GM21360 (cell line): ENCODE data around the gene TTC34.
"Not testable (repeated sequence)": the region's sequence is repeated elsewhere in the genome, so short reads cannot be mapped to it uniquely, and the experiment has no call there.

Experiments used
- ATAC-seq: cut with Tn5 transposase; IDR thresholded peaks from one replicate; pipeline ENCODE4 v1.9.1; 2021; ENCODE audit warnings: mild to moderate bottlenecking, moderate library complexity; ENCODE audit not compliant: unreplicated experiment

The TTC34 gene

GRCh38 chr1:2630498-2631135, 170.9 kb downstream of the TTC34 start:
- ATAC-seq: no peak

GRCh38 chr1:2629627-2630497, 171.6 kb downstream of the TTC34 start:
- no peak for ATAC-seq

- ATAC-seq: no peak
Observed at GRCh38 chr1:2628933-2629626, 172.4 kb downstream of the TTC34 start.

GRCh38 chr1:2628191-2628932, 173.1 kb downstream of the TTC34 start:
- ATAC-seq: no peak

- no peak for ATAC-seq
Observed at GRCh38 chr1:2627746-2628145, 173.7 kb downstream of the TTC34 start.

DNA sequence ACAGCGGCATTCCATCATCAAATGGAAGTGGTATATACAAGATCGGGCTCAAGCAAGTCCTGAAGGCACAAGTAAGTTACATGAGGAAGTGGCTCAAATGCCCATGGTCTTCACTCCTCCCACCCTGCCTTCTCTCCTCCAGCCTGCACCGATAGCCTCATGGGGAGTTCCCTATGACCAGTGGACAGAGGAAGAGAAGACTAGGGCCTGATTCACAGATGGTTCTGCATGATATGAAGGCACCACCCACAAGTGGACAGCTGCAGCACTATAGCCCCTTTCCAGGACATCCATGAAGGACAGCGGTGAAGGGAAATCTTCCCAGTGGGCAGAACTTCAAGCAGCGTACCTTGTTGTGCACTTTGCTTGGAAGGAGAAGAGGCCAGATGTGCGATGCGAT, 175.7 kb downstream of the TTC34 start:
- not testable (repeated sequence) for ATAC-seq

DNA sequence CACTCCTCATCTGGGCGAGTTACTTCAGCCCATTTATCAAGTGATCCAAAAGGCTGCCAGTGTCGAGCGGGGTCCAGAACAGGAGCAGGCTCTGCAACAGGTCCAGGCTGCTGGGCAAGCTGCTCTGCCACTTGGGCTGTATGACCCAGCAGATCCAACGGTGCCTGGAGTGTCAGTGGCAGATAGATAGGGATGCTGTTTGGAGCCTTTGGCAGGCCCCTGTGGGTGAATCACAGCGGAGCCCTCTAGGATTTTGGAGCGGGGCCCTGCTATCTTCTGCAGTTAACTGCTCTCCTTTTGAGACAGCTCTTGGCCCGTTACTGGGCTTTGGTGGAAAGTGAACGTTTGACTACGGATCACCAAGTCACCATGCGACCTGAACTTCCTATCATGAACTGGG, 176.2 kb downstream of the TTC34 start:
- no peak for ATAC-seq

DNA sequence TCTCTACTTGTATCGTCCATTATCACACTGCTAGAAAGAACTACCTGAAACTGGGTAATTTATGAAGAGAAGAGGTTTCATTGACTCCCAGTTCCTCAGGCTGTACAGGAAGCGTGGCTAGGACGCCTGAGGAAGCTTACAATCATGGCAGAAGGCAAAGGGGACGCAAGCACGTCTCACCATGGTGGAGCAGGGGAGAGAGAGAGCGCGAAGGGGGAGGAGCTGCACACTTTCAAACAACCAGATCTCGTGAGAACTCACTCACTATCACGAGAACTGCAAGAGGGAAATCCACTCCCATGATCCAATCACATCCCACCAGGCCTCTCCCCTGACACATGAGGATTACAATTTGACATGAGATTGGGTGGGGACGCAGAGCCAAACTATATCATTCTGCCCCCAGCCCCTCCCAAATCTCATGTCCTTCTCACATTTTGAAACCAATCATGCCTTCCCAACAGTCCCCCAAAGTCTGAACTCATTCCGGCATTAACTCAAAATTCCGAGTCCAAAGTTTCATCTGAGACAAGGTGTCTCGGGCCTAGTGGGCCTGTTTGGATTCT, 176.7 kb downstream of the TTC34 start:
- no peak for ATAC-seq

GRCh38 chr1:2623571-2624337, 177.7 kb downstream of the TTC34 start:
- ATAC-seq: no peak

- no peak for ATAC-seq
Observed at GRCh38 chr1:2617971-2618470, 183.5 kb downstream of the TTC34 start.

GRCh38 chr1:2614145-2614544, 187.3 kb downstream of the TTC34 start:
- no peak for ATAC-seq

DNA sequence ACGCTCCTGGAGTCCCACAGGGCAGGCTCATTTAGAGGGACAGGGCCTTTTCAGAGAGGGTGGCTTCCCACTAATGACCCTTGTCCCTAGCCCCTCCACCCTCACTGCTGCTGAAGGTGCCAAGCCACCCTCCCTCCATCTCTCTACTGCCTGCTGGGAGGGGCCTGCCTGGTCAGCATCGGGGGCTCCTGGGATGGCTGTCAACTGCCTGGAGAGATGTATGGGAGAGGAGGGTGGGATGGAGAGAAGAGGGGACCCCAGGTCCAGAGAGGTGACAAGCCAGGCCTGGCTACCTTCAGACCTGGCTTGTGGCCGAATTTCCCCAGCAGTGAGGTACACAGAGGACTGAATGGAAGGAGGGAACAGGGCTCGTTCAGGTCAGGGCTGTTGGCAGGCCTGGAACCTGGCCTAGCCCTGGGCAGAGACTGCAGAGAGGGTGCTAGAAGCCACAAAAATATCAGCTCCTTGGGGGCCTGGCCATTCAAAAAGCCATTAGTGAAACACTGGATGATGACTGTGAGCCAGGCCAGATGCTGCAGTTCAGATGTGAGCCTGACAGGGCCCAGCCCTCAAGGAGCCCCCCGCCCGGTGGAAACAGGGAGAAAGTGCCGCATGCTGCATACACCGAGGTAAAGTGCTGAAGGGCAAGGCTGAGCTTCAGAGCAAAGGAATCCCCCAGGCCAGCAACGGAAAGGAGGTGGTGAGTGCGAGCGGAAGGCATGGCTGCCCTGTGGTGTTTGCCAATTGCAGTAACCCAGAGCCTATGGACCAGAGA, 188.7 kb downstream of the TTC34 start:
- no peak for ATAC-seq

DNA sequence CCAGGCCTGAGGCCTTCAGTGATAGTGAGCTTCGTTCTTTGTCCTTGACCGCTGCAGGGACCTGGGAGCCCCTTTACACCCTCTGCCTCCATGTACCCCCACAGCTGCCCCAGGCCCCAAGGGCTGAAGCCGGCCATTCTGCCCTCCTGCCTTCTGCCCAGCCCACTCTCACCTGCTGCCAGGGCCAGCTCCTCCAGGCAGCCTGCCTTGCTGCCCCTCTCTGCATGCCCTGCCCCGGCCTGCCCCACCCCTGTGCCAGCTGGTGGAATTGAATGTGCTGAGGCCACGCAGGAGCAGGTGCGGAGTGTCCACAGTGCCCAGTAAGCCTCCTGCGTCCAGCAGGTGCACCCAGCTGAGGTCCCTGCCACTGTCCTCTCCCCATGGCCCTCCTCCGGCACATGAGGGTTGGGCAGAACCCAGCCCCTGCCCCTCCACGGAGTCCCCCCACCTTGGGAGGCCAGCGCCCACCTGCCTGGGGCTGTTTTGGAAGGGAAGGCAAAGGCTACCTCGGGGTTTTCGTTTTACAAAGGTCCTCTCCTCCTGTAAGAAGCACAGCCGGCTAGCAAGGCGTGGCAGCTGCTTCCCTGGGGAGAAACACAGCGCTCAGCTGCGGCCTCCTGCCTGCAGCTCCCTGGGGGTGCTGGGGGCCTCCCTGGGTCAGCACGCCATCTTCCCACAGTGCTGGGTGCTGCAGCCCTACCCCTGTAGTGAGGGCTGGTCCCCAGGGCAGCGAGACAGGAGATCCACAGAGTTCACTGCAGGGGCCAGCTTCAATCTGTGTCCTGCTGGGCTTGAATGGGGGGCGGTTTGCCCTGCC, 189.7 kb downstream of the TTC34 start:
- no peak for ATAC-seq

DNA sequence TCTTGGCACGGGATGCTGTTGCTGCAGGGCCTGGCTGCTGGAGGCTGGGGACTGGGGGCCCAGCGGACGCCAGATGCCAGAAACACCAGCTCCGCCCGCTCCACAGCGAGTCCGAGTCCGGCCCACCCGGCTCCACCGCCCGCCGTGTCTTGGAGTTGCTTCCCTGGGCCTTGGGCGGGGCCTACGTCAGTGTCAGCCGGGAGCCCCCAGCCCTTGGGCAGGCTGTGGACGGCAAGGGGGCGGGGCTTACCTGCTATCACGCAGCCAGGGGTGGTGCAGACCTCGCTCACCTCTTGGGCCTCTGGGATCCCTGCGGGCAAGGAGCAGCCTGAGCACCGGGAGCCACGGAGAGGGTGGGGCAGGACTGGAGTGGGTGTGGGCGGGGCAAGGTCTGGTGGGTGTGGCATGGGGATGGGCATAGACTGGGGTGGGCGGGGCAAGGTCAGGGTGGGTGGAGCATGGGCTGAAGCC, 190.4 kb downstream of the TTC34 start:
- ATAC-seq: no peak

- no peak for ATAC-seq
Observed at GRCh38 chr1:2610036-2610959, 191.2 kb downstream of the TTC34 start.

GRCh38 chr1:2609319-2610035, 192.0 kb downstream of the TTC34 start:
- ATAC-seq: no peak
